MM.1S (cell line): ENCODE data around the gene C1QTNF6.

ENCODE experiments used
- CTCF ChIP-seq: fragments of 300-600 bp; sonication (generic); IDR thresholded peaks from 2 replicates; pipeline ENCODE4 v1.5.1; 2016; ENCODE audit warnings: antibody characterized with exemption, low read length, mixed read lengths
- EZH2 ChIP-seq: fragments of 300-600 bp; sonication (generic); optimal IDR thresholded peaks from 2 replicates; pipeline ENCODE3; 2017; ENCODE audit warnings: low read depth, mild to moderate bottlenecking, antibody characterized with exemption, low read length, mixed read lengths
- EZH2phosphoT487 ChIP-seq: fragments of 300-600 bp; sonication (generic); IDR thresholded peaks from 2 replicates; pipeline ENCODE4 v1.6.1; 2018; ENCODE audit warnings: antibody characterized with exemption, low read length

- TF ChIP-seq CTCF (no peak), EZH2 (no peak), EZH2phosphoT487 (no peak)
Measured at GRCh38 chr22:37182101-37182948, 5.7 kb downstream of the C1QTNF6 start.
